Measurements from ENCODE around the gene DISP1. TPM values are rescaled to one million over a fixed set of nuclear protein-coding genes. Genes with fewer than 3 reads are reported as not detected.

The DISP1 gene
- total RNA-seq, 6 experiments from 2014 or later, result 1.7 to 4.2 (median 3.0) TPM

DNA sequence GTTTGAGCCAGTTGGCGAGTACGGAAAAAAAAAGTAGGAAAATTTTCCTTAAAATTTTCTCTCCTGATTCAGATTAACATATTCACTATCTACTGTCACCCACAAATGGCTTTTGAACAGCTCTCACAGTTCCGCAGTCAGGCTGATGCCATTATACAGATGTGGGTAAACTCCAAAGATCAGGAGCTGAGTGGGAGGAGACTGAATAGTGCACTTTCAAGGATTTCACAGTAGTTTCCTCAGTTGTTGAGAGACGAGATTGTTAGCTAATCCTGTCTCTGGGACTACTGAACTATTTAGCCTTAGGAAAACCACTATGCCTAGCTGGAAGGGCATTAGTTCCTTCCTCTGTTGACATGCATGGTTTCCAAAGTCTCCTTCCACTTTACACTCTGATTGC is 3.2 kb upstream of the DISP1 start:
- Histone ChIP-seq H3K4me1 (peaks cover 0 to 4% (median 0%) of the 10 kb centered on the region in 4 donors), H3K27me3 (no peaks in the 10 kb centered on the region), H3K9me3 (no peaks in the 10 kb centered on the region), H3K4me3 (no peak overlapping the region), H3K27ac (no peak overlapping the region), H3K36me3 (no peaks in the 10 kb centered on the region)
- peak in 1 of 4 donors; percentile 21 for ATAC-seq
- DNase-seq, result no peak
- WGBS (ENCODE audit: insufficient coverage, low coverage, low lambda C conversion rate, missing lambda C conversion rate), result 71% methylated on average over 4 of the region's 4 CpGs
- intact Hi-C loops (cut with DNase I), result no loop called here
- no peak for TF ChIP-seq CTCF (IDR thresholded peaks at IDR 0.05)
- no peak for TF ChIP-seq POLR2A (IDR thresholded peaks at IDR 0.05)

DNA sequence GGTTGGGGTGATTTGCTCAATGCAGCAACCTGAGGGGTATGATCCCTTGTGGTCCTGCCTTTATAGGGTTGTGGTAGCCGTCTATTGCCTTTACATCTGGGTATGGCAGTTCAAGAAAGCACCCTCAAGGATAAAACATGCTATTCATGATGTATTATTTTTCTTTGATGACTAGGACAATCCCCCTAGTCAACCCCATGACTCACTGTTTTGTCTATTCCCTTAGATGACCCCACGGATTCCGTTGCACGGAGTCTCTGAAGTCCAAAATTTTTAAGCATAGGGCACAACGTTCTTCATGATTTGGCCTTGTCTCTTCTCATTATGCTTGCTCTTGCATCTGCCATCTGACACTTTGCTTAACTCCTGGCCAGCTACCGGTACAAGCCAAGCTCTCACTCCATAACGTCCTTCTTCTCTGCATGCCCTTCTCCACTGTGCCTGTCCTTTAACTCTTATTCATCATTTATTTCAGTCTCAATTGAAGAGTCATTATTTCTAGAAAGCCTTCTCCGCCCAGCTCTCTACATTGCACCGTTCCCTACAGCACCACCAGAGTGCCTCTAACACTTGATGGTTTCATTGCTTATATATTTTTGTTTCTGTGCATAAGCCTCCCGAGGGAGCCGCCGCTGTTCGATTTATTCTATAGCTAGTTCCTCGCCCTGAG is 838 bp upstream of the DISP1 start:
- TF ChIP-seq CTCF (IDR thresholded peaks at IDR 0.05) (no peak), POLR2A (IDR thresholded peaks at IDR 0.05) (no peak)
- Histone ChIP-seq H3K27ac (peak overlapping the region; percentile 75 to 85 (median 81)), H3K27me3 (no peaks in the 10 kb centered on the region), H3K36me3 (no peaks in the 10 kb centered on the region), H3K4me3 (peak overlapping the region in 2 of 3 donors; percentile 69 to 91), H3K9me3 (no peaks in the 10 kb centered on the region), H3K4me1 (peaks cover 0 to 5% (median 0%) of the 10 kb centered on the region in 4 donors)
- no peak for DNase-seq
- no peak for ATAC-seq
- intact Hi-C loops (cut with DNase I), result no loop called here
- 74% methylated on average over 12 of the region's 14 CpGs for WGBS (ENCODE audit: insufficient coverage, low coverage, low lambda C conversion rate, missing lambda C conversion rate)

GRCh38 chr1:222815440-222815765 is 564 bp downstream of the DISP1 start:
- DNase-seq, result no peak
- peak overlapping the region; percentile 68 to 91 (median 69) for H3K4me3 ChIP-seq
- H3K9me3 ChIP-seq, result no peaks in the 10 kb centered on the region
- H3K27ac ChIP-seq, result peak overlapping the region; percentile 75 to 85 (median 81)
- H3K4me1 ChIP-seq, result peaks cover 0 to 5% (median 0%) of the 10 kb centered on the region in 4 donors
- WGBS (ENCODE audit: insufficient coverage, low coverage, low lambda C conversion rate, missing lambda C conversion rate), result 3% methylated on average over 11 of the region's 11 CpGs
- TF ChIP-seq POLR2A (IDR thresholded peaks at IDR 0.05) (no peak), CTCF (IDR thresholded peaks at IDR 0.05) (no peak)
- ATAC-seq, result peak in 1 of 4 donors; percentile 2
- no peaks in the 10 kb centered on the region for H3K36me3 ChIP-seq
- H3K27me3 ChIP-seq, result no peaks in the 10 kb centered on the region
- intact Hi-C loops (cut with DNase I), result no loop called here

- intact Hi-C loops (cut with DNase I), result no loop called here
- no peaks in the 10 kb centered on the region for H3K27me3 ChIP-seq
- no peak for DNase-seq
- H3K4me3 ChIP-seq, result no peak overlapping the region
- no peaks in the 10 kb centered on the region for H3K9me3 ChIP-seq
- no peak overlapping the region for H3K27ac ChIP-seq
- peak in 1 of 4 donors; percentile 16 for ATAC-seq
- peaks cover 0 to 5% (median 0%) of the 10 kb centered on the region in 4 donors for H3K4me1 ChIP-seq
- H3K36me3 ChIP-seq, result no peaks in the 10 kb centered on the region
- TF ChIP-seq POLR2A (IDR thresholded peaks at IDR 0.05) (no peak), CTCF (IDR thresholded peaks at IDR 0.05) (no peak)
- 43% methylated on average over 1 of the region's 1 CpG for WGBS (ENCODE audit: insufficient coverage, low coverage, low lambda C conversion rate, missing lambda C conversion rate)
Observed at GRCh38 chr1:222817529-222817928, 2.7 kb downstream of the DISP1 start.

Measured in right lobe of liver (tissue), 6 donors.